Neuronal stem cell (in vitro differentiated cells): ENCODE results near the gene PNMT.

Experiments
- DNase-seq: peaks from one replicate; pipeline ENCODE4 v3.0.0-alpha.2; 2013; ENCODE audit warnings: low spot score
- H2AFZ ChIP-seq: one replicate; pipeline ENCODE4 v1.6.1; 2013; ENCODE audit warnings: mild to moderate bottlenecking, low read length, inconsistent platforms
- H2AK5ac ChIP-seq: 2 replicates; pipeline ENCODE4 v1.6.1; 2013; ENCODE audit warnings: low read depth, mild to moderate bottlenecking, inconsistent platforms, low read length, moderate library complexity, mixed read lengths
- H2BK120ac ChIP-seq: 2 replicates; pipeline ENCODE4 v1.6.1; 2013; ENCODE audit warnings: low read depth, mild to moderate bottlenecking, inconsistent platforms, low read length, moderate library complexity, mixed read lengths
- H2BK12ac ChIP-seq: one replicate; pipeline ENCODE4 v1.6.1; 2013; ENCODE audit warnings: low read length, inconsistent platforms
- H2BK15ac ChIP-seq: 2 replicates; pipeline ENCODE4 v1.6.1; 2013; ENCODE audit warnings: mild to moderate bottlenecking, low read length, inconsistent platforms, mixed read lengths
- H2BK5ac ChIP-seq: one replicate; pipeline ENCODE4 v1.6.1; 2013; ENCODE audit warnings: inconsistent platforms, mild to moderate bottlenecking, low read length, moderate library complexity
- H3K14ac ChIP-seq: one replicate; pipeline ENCODE4 v1.6.1; 2013; ENCODE audit warnings: low read length, inconsistent platforms
- H3K18ac ChIP-seq: 2 replicates; pipeline ENCODE4 v1.6.1; 2013; ENCODE audit warnings: low read length, inconsistent platforms
- H3K23ac ChIP-seq: 2 replicates; pipeline ENCODE4 v1.6.1; 2013; ENCODE audit warnings: low read depth, mild to moderate bottlenecking, mixed read lengths, low read length, inconsistent platforms; ENCODE audit not compliant: poor library complexity
- H3K27ac ChIP-seq: replicated peaks from 3 replicates; pipeline ENCODE4 v1.5.1; 2013; ENCODE audit warnings: low read length, inconsistent platforms
- H3K27me3 ChIP-seq, 3 experiments: 2 replicates each; pipeline ENCODE4 v1.6.1; 2013; ENCODE audit warnings: low read length in 3 of 3, mild to moderate bottlenecking in 2 of 3, inconsistent platforms in 1 of 3, low read depth in 1 of 3, mixed read lengths in 1 of 3, moderate library complexity in 1 of 3; ENCODE audit not compliant: control insufficient read depth in 3 of 3, insufficient read depth in 3 of 3
- H3K36me3 ChIP-seq, 2 donors: replicated peaks in 1 of 2; 2 replicates each; pipeline ENCODE4 v1.6.1; 2013; ENCODE audit warnings: low read length in 2 of 2; ENCODE audit not compliant: control insufficient read depth in 2 of 2, insufficient read depth in 2 of 2
- H3K4ac ChIP-seq: 2 replicates; pipeline ENCODE4 v1.6.1; 2013; ENCODE audit warnings: inconsistent platforms, mild to moderate bottlenecking, low read length, moderate library complexity
- H3K4me1 ChIP-seq, 2 donors: 1 replicate in 1 of 2; 2 replicates in 1 of 2; pipeline ENCODE4 v1.6.1; 2013; ENCODE audit warnings: low read length in 2 of 2, low read depth in 1 of 2; ENCODE audit not compliant: control insufficient read depth in 2 of 2, insufficient read depth in 1 of 2
- H3K4me2 ChIP-seq: one replicate; pipeline ENCODE4 v1.6.1; 2013; ENCODE audit warnings: mild to moderate bottlenecking, low read length, inconsistent platforms; ENCODE audit not compliant: insufficient read depth, poor library complexity, severe bottlenecking
- H3K4me3 ChIP-seq, 2 donors: 2 replicates each; pipeline ENCODE4 v1.5.1; 2013; ENCODE audit warnings: low read length in 2 of 2, mild to moderate bottlenecking in 2 of 2, inconsistent platforms in 1 of 2, moderate library complexity in 1 of 2
- H3K79me1 ChIP-seq: one replicate; pipeline ENCODE4 v1.6.1; 2013; ENCODE audit warnings: low read depth, mild to moderate bottlenecking, inconsistent platforms, low read length, moderate library complexity
- H3K9ac ChIP-seq: one replicate; pipeline ENCODE4 v1.6.1; 2013; ENCODE audit warnings: mild to moderate bottlenecking, low read depth, low read length, inconsistent platforms; ENCODE audit not compliant: poor library complexity
- H3K9me3 ChIP-seq, 2 donors: replicated peaks in 1 of 2; 2 replicates each; pipeline versions ENCODE3 to v1.6.1; 2013; ENCODE audit warnings: low read length in 2 of 2, mild to moderate bottlenecking in 2 of 2, inconsistent platforms in 1 of 2, low read depth in 1 of 2, mixed read lengths in 1 of 2, moderate library complexity in 1 of 2; ENCODE audit not compliant: control insufficient read depth in 2 of 2, insufficient read depth in 1 of 2
- H4K8ac ChIP-seq: one replicate; pipeline ENCODE4 v1.6.1; 2013; ENCODE audit warnings: low read depth, mild to moderate bottlenecking, inconsistent platforms, low read length, moderate library complexity
- H4K91ac ChIP-seq: one replicate; pipeline ENCODE4 v1.6.1; 2013; ENCODE audit warnings: low read length, low read depth, mild to moderate bottlenecking, inconsistent platforms; ENCODE audit not compliant: poor library complexity
- WGBS, 2 donors: extraction: QIAGEN DNeasy Blood & Tissue Kit; methylation state at CpG; one replicate each; pipeline ENCODE4 v1.1.7; 2013; ENCODE audit warnings: missing lambda C conversion rate in 2 of 2, mixed read lengths in 1 of 2; ENCODE audit not compliant: insufficient read length in 2 of 2, insufficient replicate concordance in 1 of 2; ENCODE audit errors: extremely low coverage in 2 of 2; 5-methylcytosine and 5-hydroxymethylcytosine counted together

The PNMT gene

DNA sequence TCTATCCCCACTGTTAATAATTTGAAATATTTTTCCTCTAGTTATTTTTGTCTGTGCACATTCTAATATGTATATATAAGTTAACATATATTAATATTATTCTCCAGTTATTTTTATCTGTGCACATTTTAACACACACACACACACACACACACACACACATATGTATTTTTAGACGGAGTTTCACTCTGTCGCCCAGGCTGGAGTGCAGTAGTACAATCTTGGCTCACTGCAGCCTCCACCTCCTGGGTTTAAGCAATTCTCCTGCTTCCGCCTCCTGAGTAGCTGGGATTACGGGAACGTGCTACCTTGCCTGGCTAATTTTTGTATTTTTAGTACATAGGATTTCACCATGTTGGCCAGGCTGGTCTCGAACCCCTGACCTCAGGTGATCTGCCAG, 49.4 kb downstream of the PNMT start:
- no peak overlapping the region for H3K4ac ChIP-seq
- WGBS, 2 donors: no CpG with 5 or more reads among the region's 6 CpGs
- H3K27me3 ChIP-seq: no peaks in the 10 kb centered on the region
- no peak overlapping the region for H2BK120ac ChIP-seq
- no peak overlapping the region for H3K4me2 ChIP-seq
- DNase-seq: no peak
- no peak overlapping the region for H2BK5ac ChIP-seq
- no peak overlapping the region for H3K14ac ChIP-seq
- no peaks in the 10 kb centered on the region for H3K4me1 ChIP-seq
- peaks cover 5% of the 10 kb centered on the region for H3K79me1 ChIP-seq
- no peak overlapping the region for H3K4me3 ChIP-seq
- H3K23ac ChIP-seq: no peak overlapping the region
- no peak overlapping the region for H2AFZ ChIP-seq
- no peak overlapping the region for H3K9ac ChIP-seq
- H2AK5ac ChIP-seq: no peak overlapping the region
- no peak overlapping the region for H4K91ac ChIP-seq
- H2BK12ac ChIP-seq: no peak overlapping the region
- H3K9me3 ChIP-seq: no peaks in the 10 kb centered on the region
- H4K8ac ChIP-seq: no peak overlapping the region
- no peak overlapping the region for H3K27ac ChIP-seq
- no peak overlapping the region for H3K18ac ChIP-seq
- H2BK15ac ChIP-seq: no peak overlapping the region
- H3K36me3 ChIP-seq: peaks cover 48 to 87% of the 10 kb centered on the region in 2 donors

- Histone ChIP-seq H3K4me3 (no peak overlapping the region), H3K4me2 (no peak overlapping the region), H3K27me3 (no peaks in the 10 kb centered on the region), H2BK12ac (no peak overlapping the region), H3K27ac (no peak overlapping the region), H3K36me3 (peaks cover 51 to 94% of the 10 kb centered on the region in 2 donors), H3K14ac (no peak overlapping the region), H3K9me3 (no peaks in the 10 kb centered on the region), H2AFZ (no peak overlapping the region), H3K4ac (no peak overlapping the region), H3K79me1 (peaks cover 5% of the 10 kb centered on the region), H3K9ac (no peak overlapping the region), H2BK15ac (no peak overlapping the region), H2BK5ac (no peak overlapping the region), H3K4me1 (no peaks in the 10 kb centered on the region), H2BK120ac (no peak overlapping the region), H3K18ac (no peak overlapping the region), H4K8ac (no peak overlapping the region), H4K91ac (no peak overlapping the region), H2AK5ac (no peak overlapping the region), H3K23ac (no peak overlapping the region)
- DNase-seq: no peak
- WGBS, 2 donors: no CpG with 5 or more reads among the region's 7 CpGs
These were observed 51.5 kb downstream of the PNMT start for GRCh38 chr17:39719563-39720355.
